Caco-2 (cell line): Measurements from ENCODE around the gene PSORS1C2. TPM values are rescaled to one million over a fixed set of nuclear protein-coding genes. Genes with fewer than 3 reads are reported as not detected.

Experiments
- BruUV-seq: library from RNA; stranded (reverse); fragments of 400-500 nt; replicated peaks from 2 replicates; lab custom pipeline; 2021; lab: Mats Ljungman, UMichigan
- CTCF ChIA-PET: fragments of 300-600 bp; sonication (Branson Sonifier 250); formaldehyde crosslinking; loops from one replicate; lab custom pipeline; 2022; ENCODE audit warnings: antibody characterized with exemption; lab: Charles Lee
- POLR2A ChIA-PET: fragments of 300-600 bp; sonication (Branson Sonifier 250); formaldehyde crosslinking; loops from one replicate; lab custom pipeline; 2022; ENCODE audit warnings: antibody characterized with exemption; lab: Charles Lee
- DNase-seq, 2 experiments: peaks; one replicate each; pipeline versions ENCODE4 v3.0.0 to v3.0.0-alpha.2; 2020 to 2022
- H3K27me3 ChIP-seq: replicated peaks from 2 replicates; pipeline ENCODE4 v1.6.0; 2011; ENCODE audit warnings: low read length; ENCODE audit not compliant: control insufficient read depth, insufficient read depth
- H3K36me3 ChIP-seq: 2 replicates; pipeline ENCODE4 v1.5.1; 2011; ENCODE audit warnings: low read length; ENCODE audit not compliant: control insufficient read depth, insufficient read depth
- H3K4me1 ChIP-seq: fragments of 250-450 bp; sonication (Bioruptor Pico); 2 replicates; pipeline ENCODE4 v1.5.1; 2020; ENCODE audit warnings: mild to moderate bottlenecking
- H3K4me3 ChIP-seq: 2 replicates; pipeline ENCODE4 v1.5.1; 2011; ENCODE audit warnings: low read depth, mild to moderate bottlenecking, control low read depth, low read length
- H3K9me3 ChIP-seq: fragments of 250-450 bp; sonication (Bioruptor Pico); 2 replicates; pipeline ENCODE4 v1.5.1; 2020; ENCODE audit warnings: mild to moderate bottlenecking, moderate library complexity
- H3K27ac Mint-ChIP-seq: one replicate; pipeline ENCODE4 v1.8.0; 2022; ENCODE audit warnings: mixed read lengths; ENCODE audit not compliant: unreplicated experiment
- H3K27me3 Mint-ChIP-seq: one replicate; pipeline ENCODE4 v1.8.0; 2022; ENCODE audit warnings: mixed read lengths; ENCODE audit not compliant: insufficient read depth, unreplicated experiment
- H3K36me3 Mint-ChIP-seq: one replicate; pipeline ENCODE4 v1.8.0; 2022; ENCODE audit warnings: mild to moderate bottlenecking, mixed read lengths; ENCODE audit not compliant: insufficient read depth, unreplicated experiment
- H3K4me1 Mint-ChIP-seq: one replicate; pipeline ENCODE4 v1.8.0; 2022; ENCODE audit warnings: low read depth, mixed read lengths; ENCODE audit not compliant: unreplicated experiment
- H3K4me3 Mint-ChIP-seq: one replicate; pipeline ENCODE4 v1.8.0; 2022; ENCODE audit warnings: mild to moderate bottlenecking, moderate library complexity, mixed read lengths; ENCODE audit not compliant: unreplicated experiment
- H3K9me3 Mint-ChIP-seq: one replicate; pipeline ENCODE4 v1.8.0; 2022; ENCODE audit warnings: mixed read lengths; ENCODE audit not compliant: unreplicated experiment
- CTCF ChIP-seq, 2 experiments: fragments of 200-600 bp in 1 of 2; IDR thresholded peaks; 1 replicate in 1 of 2; 2 replicates in 1 of 2; pipeline versions ENCODE4 v1.5.1 to v1.8.0; 2011 to 2022; ENCODE audit warnings: antibody characterized with exemption in 1 of 2, control low read depth in 1 of 2, inconsistent platforms in 1 of 2, low read depth in 1 of 2, low read length in 1 of 2, mild to moderate bottlenecking in 1 of 2, moderate library complexity in 1 of 2; ENCODE audit not compliant: insufficient read depth in 1 of 2, severe bottlenecking in 1 of 2, unreplicated experiment in 1 of 2
- intact Hi-C: fragments of 100-400 bp; cut with micrococcal nuclease; formaldehyde crosslinking; loops from one replicate; pipeline ENCODE4 v1.10.0; 2022; ENCODE audit not compliant: unreplicated experiment
- total RNA-seq: library from RNA; stranded (reverse); gene quantifications from 2 replicates; pipeline ENCODE4 v1.2.3, GENCODE V29; 2022

Gene PSORS1C2
- total RNA-seq, 1 experiment from 2014 or later = not detected

- no peaks in the 10 kb centered on the region for H3K9me3 Mint-ChIP-seq
- POLR2A ChIA-PET = no interaction called here
These were observed 46.6 kb downstream of the PSORS1C2 start for GRCh38 chr6:31092238-31092637.

GRCh38 chr6:31091680-31092079 lies 47.2 kb downstream of the PSORS1C2 start:
- DNase-seq = no peak
- ChIA-PET POLR2A (no interaction called here), CTCF (no interaction called here)
- Histone ChIP-seq H3K4me1 (peaks cover 20% of the 10 kb centered on the region), H3K36me3 (no peaks in the 10 kb centered on the region), H3K4me3 (no peak overlapping the region), H3K27me3 (no peaks in the 10 kb centered on the region), H3K9me3 (no peaks in the 10 kb centered on the region)
- H3K27ac Mint-ChIP-seq = no peak overlapping the region
- TF ChIP-seq CTCF (IDR thresholded peaks at IDR 0.05; ENCODE audit: insufficient read depth in 1 of 2, low read depth in 1 of 2, low read length in 1 of 2, severe bottlenecking in 1 of 2, unreplicated experiment in 1 of 2) = no peak
- intact Hi-C loops = no loop called here
- no peaks in the 10 kb centered on the region for H3K27me3 Mint-ChIP-seq
- H3K9me3 Mint-ChIP-seq = no peaks in the 10 kb centered on the region
- no peaks in the 10 kb centered on the region for H3K36me3 Mint-ChIP-seq
- H3K4me3 Mint-ChIP-seq = no peak overlapping the region
- peaks cover 20% of the 10 kb centered on the region for H3K4me1 Mint-ChIP-seq
- BruUV-seq = no TSS peak

More at GRCh38 chr6:31092238-31092637, 46.6 kb downstream of the PSORS1C2 start:
- Histone ChIP-seq H3K4me3 (no peak overlapping the region), H3K9me3 (no peaks in the 10 kb centered on the region), H3K36me3 (no peaks in the 10 kb centered on the region), H3K4me1 (peaks cover 14% of the 10 kb centered on the region), H3K27me3 (no peaks in the 10 kb centered on the region)
- CTCF ChIA-PET = interaction anchor here (1.1 to 1.7 kb wide), 4 partner anchors 13 to 185 kb away, joined by 3 to 10 read pairs (median 4); partner anchors contain the start of gene GTF2H4
- intact Hi-C loops = no loop called here
- Mint-ChIP-seq H3K4me1 (peaks cover 20% of the 10 kb centered on the region), H3K4me3 (no peak overlapping the region), H3K27ac (no peak overlapping the region), H3K27me3 (no peaks in the 10 kb centered on the region), H3K36me3 (no peaks in the 10 kb centered on the region)
- no TSS peak for BruUV-seq
- TF ChIP-seq CTCF (IDR thresholded peaks at IDR 0.05; ENCODE audit: insufficient read depth in 1 of 2, low read depth in 1 of 2, low read length in 1 of 2, severe bottlenecking in 1 of 2, unreplicated experiment in 1 of 2) = no peak
- no peak for DNase-seq

- ChIA-PET CTCF (interaction anchor here (0.8 kb wide), 1 partner anchor 11 kb away, joined by 3 read pairs; no protein-coding TSS in a partner anchor), POLR2A (interaction anchor here (0.6 kb wide), 1 partner anchor 310 kb away, joined by 3 read pairs; no protein-coding TSS in a partner anchor)
- H3K9me3 ChIP-seq = no peaks in the 10 kb centered on the region
- intact Hi-C loops = no loop called here
- Mint-ChIP-seq H3K9me3 (no peaks in the 10 kb centered on the region), H3K27ac (no peak overlapping the region), H3K4me3 (no peak overlapping the region), H3K27me3 (no peaks in the 10 kb centered on the region), H3K36me3 (no peaks in the 10 kb centered on the region), H3K4me1 (peaks cover 20% of the 10 kb centered on the region)
- H3K36me3 ChIP-seq = no peaks in the 10 kb centered on the region
- BruUV-seq = no TSS peak
- H3K27me3 ChIP-seq = no peaks in the 10 kb centered on the region
- DNase-seq = no peak
- no peak overlapping the region for H3K4me3 ChIP-seq
- H3K4me1 ChIP-seq = peaks cover 26% of the 10 kb centered on the region
- no peak for TF ChIP-seq CTCF (IDR thresholded peaks at IDR 0.05; ENCODE audit: insufficient read depth in 1 of 2, low read depth in 1 of 2, low read length in 1 of 2, severe bottlenecking in 1 of 2, unreplicated experiment in 1 of 2)
These were observed 47.9 kb downstream of the PSORS1C2 start for GRCh38 chr6:31090973-31091364.
